DMS53 treated with DMSO at 0.1 percent for 48 hours (cell line): ENCODE measurements around the gene LRPPRC.
"Not testable (repeated sequence)": the region's sequence is repeated elsewhere in the genome, so short reads cannot be mapped to it uniquely, and the experiment has no call there.

Experiments
- DNase-seq: peaks from one replicate; lab custom pipeline; 2025; ENCODE audit not compliant: unreplicated experiment; lab: John Stamatoyannopoulos, UW

The LRPPRC gene

DNA sequence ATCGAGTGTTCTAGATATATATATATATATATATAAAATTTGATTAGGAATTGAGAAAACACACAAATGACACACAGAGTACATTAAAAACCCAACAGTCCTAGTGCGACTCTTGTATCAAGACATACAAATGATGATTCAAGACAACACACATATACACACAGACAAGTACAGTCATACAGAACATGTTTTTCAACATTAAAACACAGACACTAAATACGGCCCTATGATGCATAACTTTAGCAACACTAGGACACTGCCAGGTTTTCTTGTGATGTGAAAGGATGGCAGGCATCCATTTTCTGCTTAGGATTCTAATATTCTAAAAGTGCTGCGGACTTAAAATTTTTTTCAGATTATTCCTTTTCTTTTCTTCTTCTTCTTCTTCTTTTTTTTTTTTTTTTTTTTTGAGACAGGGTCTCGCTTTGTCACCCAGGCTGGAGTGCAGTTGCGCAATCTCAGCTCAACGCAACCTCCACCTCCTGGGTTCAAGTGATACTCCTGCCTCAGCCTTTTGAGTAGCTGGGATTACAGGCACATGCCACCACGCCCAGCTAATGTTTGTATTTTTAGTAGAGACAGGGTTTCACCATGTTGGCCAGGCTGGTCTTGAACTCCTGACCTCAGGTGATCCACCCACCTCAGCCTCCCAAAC lies 84.5 kb downstream of the LRPPRC start:
- not testable (repeated sequence) for DNase-seq

GRCh38 chr2:43906448-43907109 lies 89.2 kb downstream of the LRPPRC start:
- no peak for DNase-seq

- no peak for DNase-seq
These were observed 89.9 kb downstream of the LRPPRC start for GRCh38 chr2:43905871-43906270.

DNA sequence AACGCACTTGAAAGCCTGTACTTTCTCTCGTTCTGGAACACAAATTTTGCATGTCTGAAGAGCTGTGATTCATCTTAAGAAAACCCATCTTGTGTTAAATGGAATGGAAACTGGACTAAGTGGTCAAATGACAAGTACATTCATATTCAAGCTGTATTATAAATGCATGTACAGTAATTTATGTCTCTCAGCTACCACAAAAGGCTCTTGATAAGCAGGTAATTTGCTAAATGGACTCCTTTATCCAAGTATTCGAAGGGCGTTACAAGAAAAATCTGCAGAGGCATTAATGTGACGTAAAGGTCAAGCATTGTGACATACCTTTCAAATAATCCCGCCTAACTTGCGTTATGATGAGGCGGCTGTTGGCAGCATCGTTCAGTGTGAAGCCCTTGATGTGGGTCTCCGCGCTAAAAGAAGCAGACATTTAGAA lies 90.4 kb downstream of the LRPPRC start:
- no peak for DNase-seq

DNA sequence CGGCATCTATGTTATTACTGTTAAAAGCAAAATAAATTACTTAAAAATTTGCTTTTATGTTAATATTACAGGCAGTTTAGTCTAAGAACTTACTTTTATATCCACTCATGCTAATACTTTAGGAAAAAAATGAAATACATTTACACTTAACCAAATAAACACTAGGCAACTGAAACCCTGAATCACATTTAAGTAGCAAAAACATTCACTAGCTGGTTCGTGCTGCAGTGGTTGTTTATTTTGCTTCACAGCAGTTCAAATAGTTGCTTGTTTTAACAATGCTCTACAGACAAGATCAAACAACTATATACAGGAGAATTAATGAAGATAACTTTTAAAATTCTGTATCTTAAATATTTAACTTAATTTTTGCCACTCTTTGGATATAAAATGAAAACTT lies 96.2 kb downstream of the LRPPRC start:
- no peak for DNase-seq

GRCh38 chr2:43898838-43899346 lies 96.9 kb downstream of the LRPPRC start:
- no peak for DNase-seq

GRCh38 chr2:43898134-43898837 lies 97.5 kb downstream of the LRPPRC start:
- DNase-seq, result peak; percentile 65

DNA sequence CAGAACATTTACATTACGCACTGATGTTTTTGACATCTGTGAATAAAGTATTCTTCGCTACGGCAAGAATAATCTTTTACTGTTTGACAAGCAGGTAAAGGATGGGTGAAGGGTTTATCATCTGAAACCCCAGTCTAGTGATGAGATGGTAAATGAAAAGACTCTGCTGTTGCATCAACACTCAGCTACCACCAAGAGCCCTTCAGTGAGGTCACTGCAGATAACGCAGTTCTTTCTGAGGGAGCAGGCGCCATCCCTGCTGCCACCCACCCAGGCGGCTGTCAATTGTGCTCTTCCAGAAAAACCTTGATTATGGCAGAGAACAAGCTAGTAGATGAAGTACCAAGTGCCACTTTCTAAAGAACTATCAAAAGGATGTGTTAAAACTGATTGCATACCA lies 98.3 kb downstream of the LRPPRC start:
- no peak for DNase-seq

DNA sequence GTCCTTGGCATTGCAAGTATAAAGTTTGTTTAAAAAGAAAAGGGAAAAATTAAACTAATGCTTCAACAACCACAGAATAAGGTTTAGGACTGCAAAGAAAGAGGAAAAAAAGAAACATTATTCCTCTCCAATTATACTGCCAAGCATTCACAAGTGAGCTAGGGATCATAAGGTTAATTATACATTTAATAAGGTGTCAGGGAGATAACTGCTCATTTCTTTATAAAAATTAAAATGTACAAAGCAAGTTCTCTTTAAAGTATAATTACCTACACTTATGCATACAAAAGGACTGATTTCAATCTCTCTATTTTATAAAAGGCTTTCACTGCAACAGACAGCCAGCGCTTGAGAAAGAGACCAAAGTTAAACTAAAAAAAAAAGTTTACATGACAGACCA lies 98.9 kb downstream of the LRPPRC start:
- no peak for DNase-seq

GRCh38 chr2:43894743-43895142 lies 101.0 kb downstream of the LRPPRC start:
- no peak for DNase-seq

- DNase-seq, result no peak
These were observed 104.9 kb downstream of the LRPPRC start for GRCh38 chr2:43890855-43891254.

- no peak for DNase-seq
These were observed 106.4 kb downstream of the LRPPRC start for GRCh38 chr2:43889416-43889815.

DNA sequence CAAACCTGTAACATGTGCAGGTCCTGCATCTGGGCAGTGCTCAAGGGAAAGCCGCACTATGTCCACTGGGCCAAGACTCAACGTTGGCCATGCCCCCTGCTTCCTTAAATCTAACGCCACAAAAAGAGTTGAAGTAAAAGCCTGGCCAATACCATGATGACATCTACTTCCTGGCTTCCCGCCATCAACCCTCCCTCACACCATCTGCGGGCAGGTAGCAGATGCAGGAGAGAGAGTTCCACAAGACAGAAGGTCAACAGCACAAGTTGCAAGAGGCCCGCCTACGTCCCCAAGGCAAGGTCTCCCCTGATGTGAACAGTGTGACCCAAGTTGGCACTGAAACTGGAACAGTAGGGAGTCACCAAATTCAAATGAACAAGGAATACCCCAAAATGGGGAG lies 108.6 kb downstream of the LRPPRC start:
- DNase-seq, result no peak

- DNase-seq, result no peak
These were observed 110.6 kb downstream of the LRPPRC start for GRCh38 chr2:43885132-43885632.

- no peak for DNase-seq
These were observed 111.1 kb downstream of the LRPPRC start for GRCh38 chr2:43884689-43885088.

DNA sequence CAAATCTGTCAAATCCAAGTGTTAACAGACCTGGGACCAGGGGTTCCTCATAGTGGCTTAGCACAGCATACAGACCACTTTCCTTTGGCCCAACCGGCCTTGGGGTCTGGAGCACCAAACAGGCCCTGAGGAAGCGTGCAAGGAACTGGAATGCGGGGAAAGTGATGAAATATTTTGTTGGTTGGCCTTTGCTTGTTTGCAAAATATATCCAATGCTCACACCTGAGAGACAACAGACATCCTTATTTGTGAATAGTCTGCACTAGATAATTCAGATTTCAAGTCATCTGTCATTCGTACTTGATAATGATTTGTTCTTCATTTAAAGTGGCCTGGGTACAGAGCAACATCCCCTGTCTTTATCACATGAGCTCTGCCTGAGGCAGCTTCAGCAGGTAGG lies 113.5 kb downstream of the LRPPRC start:
- no peak for DNase-seq

- DNase-seq, result no peak
These were observed 114.8 kb downstream of the LRPPRC start for GRCh38 chr2:43880952-43881351.

DNA sequence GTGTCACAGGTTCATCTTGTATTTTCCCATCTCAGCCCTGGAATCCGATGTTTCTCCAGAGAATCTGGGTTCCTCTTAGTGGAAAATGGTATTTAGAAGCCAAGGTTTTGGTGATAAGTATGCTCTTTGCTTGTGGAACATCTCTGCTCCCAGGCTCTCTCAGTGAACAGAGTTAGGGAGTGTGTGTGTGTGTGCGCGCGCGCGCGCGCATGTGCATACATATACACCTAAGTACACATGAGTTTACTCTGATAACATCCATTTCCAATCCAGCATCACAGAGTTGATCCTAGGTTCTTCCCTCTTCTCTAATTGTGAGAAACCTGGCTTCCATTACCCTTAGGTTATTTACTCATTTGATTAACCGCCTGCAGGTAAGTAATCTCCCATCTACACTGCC lies 115.3 kb downstream of the LRPPRC start:
- no peak for DNase-seq

GRCh38 chr2:43879261-43879660 lies 116.5 kb downstream of the LRPPRC start:
- no peak for DNase-seq

DNA sequence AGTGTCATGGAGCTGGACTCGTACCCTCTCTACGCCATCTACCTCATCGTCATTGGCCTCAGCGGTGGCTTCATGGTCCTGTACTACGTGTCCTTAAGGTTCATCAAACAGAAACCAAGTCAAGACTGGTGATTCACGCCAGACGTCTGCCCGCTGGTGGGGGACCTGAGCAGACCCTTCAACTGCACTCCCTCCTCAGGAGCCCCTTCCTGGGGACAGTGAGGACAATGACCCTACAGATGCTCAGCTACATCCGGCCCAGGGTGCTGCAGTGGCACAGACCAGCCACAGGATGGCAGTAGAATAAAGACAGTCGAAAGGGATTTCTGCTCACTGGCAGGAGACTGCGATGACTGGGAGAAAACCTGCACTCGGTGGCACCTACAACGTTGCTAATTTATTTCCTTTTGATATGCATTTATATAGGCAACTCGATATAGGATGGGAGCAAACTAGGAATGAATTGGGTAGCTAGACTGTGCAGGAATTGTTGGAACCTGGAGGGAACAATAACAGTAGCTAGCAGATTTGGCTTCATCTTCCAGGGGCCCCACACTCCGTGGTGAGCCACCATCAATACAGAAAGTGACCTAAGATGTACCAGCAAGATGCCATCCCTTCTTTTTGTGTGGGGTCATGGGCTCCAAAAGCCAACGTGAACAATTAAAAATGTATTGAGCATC lies 117.9 kb downstream of the LRPPRC start:
- peak; percentile 90 for DNase-seq

DNA sequence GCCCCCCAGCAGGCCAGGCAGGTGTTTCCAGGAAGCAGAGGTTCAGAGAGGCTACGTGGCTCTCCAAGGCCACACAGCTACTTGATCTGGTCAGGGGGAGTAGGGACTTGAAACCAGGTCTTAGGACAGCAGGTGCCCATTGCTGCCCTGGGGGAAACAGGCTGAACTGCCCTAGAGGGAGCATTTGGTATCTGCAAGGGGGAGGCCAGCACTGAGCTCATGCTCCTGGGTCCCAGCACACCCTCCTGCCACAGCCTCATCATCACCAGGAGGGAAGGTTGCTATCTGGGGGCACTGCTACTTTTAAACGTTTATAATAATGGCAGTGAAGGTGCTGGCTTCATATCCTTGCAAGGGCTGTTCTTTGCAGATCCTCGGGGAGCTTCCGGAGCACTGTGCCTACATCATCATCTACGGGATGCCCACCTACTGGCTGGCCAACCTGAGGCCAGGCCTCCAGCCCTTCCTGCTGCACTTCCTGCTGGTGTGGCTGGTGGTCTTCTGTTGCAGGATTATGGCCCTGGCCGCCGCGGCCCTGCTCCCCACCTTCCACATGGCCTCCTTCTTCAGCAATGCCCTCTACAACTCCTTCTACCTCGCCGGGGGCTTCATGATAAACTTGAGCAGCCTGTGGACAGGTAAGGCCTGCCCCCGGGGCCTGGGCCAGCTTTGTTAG lies 120.9 kb downstream of the LRPPRC start:
- no peak for DNase-seq
